K562 (cell line): ENCODE results near the gene TBC1D5. TPM values are rescaled to one million over a fixed set of nuclear protein-coding genes. Genes with fewer than 3 reads are reported as not detected.

Experiments used
- ATAC-seq: fragments of 200-7000 bp; cut with Tn5 transposase; 3 replicates; pipeline ENCODE4 v1.9.1; 2020; ENCODE audit warnings: moderate library complexity
- BruUV-seq: library from RNA; stranded (reverse); fragments of 400-500 nt; replicated peaks from 2 replicates; lab custom pipeline; 2021; lab: Mats Ljungman, UMichigan
- CTCF ChIA-PET: fragments of 300-600 bp; formaldehyde crosslinking; extraction: SDS; loops from one replicate; lab custom pipeline; 2021; ENCODE audit warnings: low intra/inter-chr PET ratio; lab: Yijun Ruan, JAX
- POLR2A ChIA-PET: fragments of 300-600, 350-650 bp; sonication (Branson Sonifier 250); formaldehyde crosslinking; extraction: SDS; loops from one replicate; lab custom pipeline; 2021; ENCODE audit warnings: antibody characterized with exemption, inconsistent platforms; lab: Yijun Ruan, JAX
- DNase-seq, 4 experiments: peaks; one replicate each; pipeline versions ENCODE4 v3.0.0 to v3.0.0-alpha.2; 2011 to 2018; ENCODE audit warnings: low spot score in 3 of 4, mixed read lengths in 3 of 4; ENCODE audit errors: extremely low read depth in 1 of 4
- FAIRE-seq: peaks from 2 replicates; lab custom pipeline; 2011; peaks lifted over from hg19 to GRCh38; lab: Jason Lieb, UNC
- H2AFZ ChIP-seq: 2 replicates; pipeline ENCODE4 v1.6.0; 2011; ENCODE audit warnings: low read depth, low read length, control low read depth, inconsistent platforms
- H3K27ac ChIP-seq: fragments of 200-600 bp; 3 replicates; pipeline ENCODE4 v1.8.0; 2011; ENCODE audit warnings: low read depth, mild to moderate bottlenecking, control low read depth, inconsistent platforms, low read length, moderate library complexity, mixed read lengths; ENCODE audit errors: extremely low read depth
- H3K27me3 ChIP-seq, 2 experiments: fragments of 300-600 bp in 1 of 2; 2 replicates in 1 of 2; 3 replicates in 1 of 2; pipeline versions ENCODE4 v1.6.0 to v1.8.0; 2011; ENCODE audit warnings: inconsistent platforms in 2 of 2, low read length in 2 of 2, mild to moderate bottlenecking in 1 of 2, mixed read lengths in 1 of 2, moderate library complexity in 1 of 2; ENCODE audit not compliant: control insufficient read depth in 2 of 2, insufficient read depth in 2 of 2
- H3K36me3 ChIP-seq: fragments of 300-600 bp; 3 replicates; pipeline ENCODE4 v1.8.0; 2011; ENCODE audit warnings: mild to moderate bottlenecking, low read length, inconsistent platforms; ENCODE audit not compliant: control insufficient read depth, insufficient read depth
- H3K4me1 ChIP-seq, 2 experiments: fragments of 200-600 bp in 1 of 2; replicated peaks in 1 of 2; 2 replicates in 1 of 2; 3 replicates in 1 of 2; pipeline versions ENCODE4 v1.5.1 to v1.8.0; 2011; ENCODE audit warnings: inconsistent platforms in 2 of 2, low read length in 2 of 2, mild to moderate bottlenecking in 1 of 2, mixed read lengths in 1 of 2, moderate library complexity in 1 of 2; ENCODE audit not compliant: control insufficient read depth in 2 of 2, insufficient read depth in 2 of 2
- H3K4me2 ChIP-seq: 2 replicates; pipeline ENCODE4 v1.6.1; 2011; ENCODE audit warnings: low read length, control low read depth, inconsistent platforms, mixed read lengths; ENCODE audit not compliant: insufficient read depth
- H3K4me3 ChIP-seq: fragments of 200-600 bp; sonication (generic), shearing (Covaris generic); 2 replicates; pipeline ENCODE4 v1.5.1; 2016; ENCODE audit warnings: control low read depth, inconsistent platforms
- H3K79me2 ChIP-seq: fragments of 200-600 bp; 3 replicates; pipeline ENCODE4 v1.8.0; 2011; ENCODE audit warnings: low read length, inconsistent platforms; ENCODE audit not compliant: control insufficient read depth, insufficient read depth
- H3K9ac ChIP-seq, 2 experiments: 2 replicates each; pipeline versions ENCODE4 v1.6.0 to v1.6.1; 2011; ENCODE audit warnings: low read depth in 2 of 2, low read length in 2 of 2, control low read depth in 1 of 2, inconsistent platforms in 1 of 2, mild to moderate bottlenecking in 1 of 2, mixed read lengths in 1 of 2; ENCODE audit not compliant: insufficient read depth in 1 of 2
- H3K9me1 ChIP-seq: one replicate; pipeline ENCODE4 v1.6.0; 2011; ENCODE audit warnings: inconsistent platforms, mild to moderate bottlenecking, low read length, moderate library complexity; ENCODE audit not compliant: control insufficient read depth, insufficient read depth
- H3K9me3 ChIP-seq: replicated peaks from 2 replicates; pipeline ENCODE4 v1.5.1; 2011; ENCODE audit warnings: low read depth, low read length, inconsistent platforms; ENCODE audit not compliant: control insufficient read depth, insufficient read depth
- H4K20me1 ChIP-seq: replicated peaks from 2 replicates; pipeline ENCODE4 v1.6.1; 2011; ENCODE audit warnings: low read length, inconsistent platforms, mixed read lengths; ENCODE audit not compliant: control insufficient read depth, insufficient read depth
- CEBPB ChIP-seq: fragments of 450-650 bp; IDR thresholded peaks from 2 replicates; pipeline ENCODE4 v1.6.1; 2016; ENCODE audit warnings: missing genetic modification characterization, missing compliant biosample characterization
- CEBPG ChIP-seq, 3 experiments: fragments of 200-800 bp in 1 of 3; sonication (Bioruptor generic) in 1 of 3; sonication (generic) in 1 of 3; formaldehyde crosslinking in 1 of 3; IDR thresholded peaks in 2 of 3; conservative IDR thresholded peaks in 1 of 3; 2 replicates each; pipeline versions ENCODE4 v1.6.1 to v1.8.0; 2016 to 2022; ENCODE audit warnings: missing compliant biosample characterization in 2 of 3, missing genetic modification characterization in 2 of 3, mild to moderate bottlenecking in 1 of 3, missing genetic modification reagents in 1 of 3
- DDX20 ChIP-seq: fragments of 450-650 bp; IDR thresholded peaks from 2 replicates; pipeline ENCODE4 v1.6.1; 2016; ENCODE audit warnings: missing genetic modification characterization, low read depth, mild to moderate bottlenecking, missing compliant biosample characterization, moderate library complexity
- KLF16 ChIP-seq: IDR thresholded peaks from 2 replicates; pipeline ENCODE4 v1.6.1; 2016; ENCODE audit warnings: antibody characterized with exemption
- NR2C1 ChIP-seq, 2 experiments: fragments of 450-650 bp; IDR thresholded peaks; 2 replicates each; pipeline ENCODE4 v1.6.1; 2017; ENCODE audit warnings: mild to moderate bottlenecking in 2 of 2, antibody characterized with exemption in 1 of 2, inconsistent platforms in 1 of 2, missing compliant biosample characterization in 1 of 2, missing genetic modification characterization in 1 of 2
- RBM25 ChIP-seq: fragments of 200-400 bp; formaldehyde crosslinking; IDR thresholded peaks from 2 replicates; pipeline ENCODE4 v1.6.1; 2018; ENCODE audit warnings: low read length, low read depth, moderate library complexity; ENCODE audit not compliant: severe bottlenecking
- SIN3A ChIP-seq, 2 experiments: fragments of 150-350 bp in 1 of 2; IDR thresholded peaks; 2 replicates each; pipeline ENCODE4 v1.6.1; 2011 to 2016; ENCODE audit warnings: borderline replicate concordance in 2 of 2, low read depth in 2 of 2, low read length in 2 of 2, mild to moderate bottlenecking in 2 of 2, moderate library complexity in 2 of 2; ENCODE audit not compliant: control insufficient read depth in 1 of 2
- ZNF324 ChIP-seq: fragments of 250-450 bp; sonication (Bioruptor Pico); IDR thresholded peaks from 2 replicates; pipeline ENCODE4 v1.4.0; 2020; ENCODE audit warnings: mild to moderate bottlenecking
- ZNF583 ChIP-seq: fragments of 250-450 bp; sonication (Bioruptor Pico); IDR thresholded peaks from 2 replicates; pipeline ENCODE4 v1.4.0; 2020
- ZNF717 ChIP-seq: fragments of 250-450 bp; sonication (Bioruptor Pico); IDR thresholded peaks from 2 replicates; pipeline ENCODE4 v1.5.0; 2021
- WGBS: fragments of 100-300 bp; shearing (Covaris generic); methylation state at CpG from one replicate; pipeline ENCODE4 v1.1.6; 2016; ENCODE audit warnings: low coverage, mixed read lengths; ENCODE audit not compliant: insufficient coverage; ENCODE audit errors: missing lambda C conversion rate; 5-methylcytosine and 5-hydroxymethylcytosine counted together
- in situ Hi-C: fragments of 300-500 bp; cut with MboI; formaldehyde crosslinking; loops from 4 replicates; pipeline ENCODE4 v1.15.0; 2018; ENCODE audit warnings: inconsistent platforms, mixed read lengths
- intact Hi-C: fragments of 100-400 bp; cut with micrococcal nuclease; formaldehyde crosslinking; loops from 2 replicates; pipeline ENCODE4 v1.14.2; 2022
- polyA plus RNA-seq, 8 experiments: library from polyadenylated mRNA; depleted of rRNA in 4 of 8; stranded (reverse) in 5 of 8; unstranded in 3 of 8; fragments of >200 nt; fragmentation: Nextera tagmentation in 2 of 8; fragmentation: Illumina TruSeq in 1 of 8; extraction: Ambion mirVana in 2 of 8; extraction: Trizol in 1 of 8; gene quantifications; 2 replicates each; pipeline versions ENCODE4 v1.2.1 to v1.2.3, GENCODE V29; 2011 to 2014; ENCODE audit warnings: inconsistent platforms in 1 of 8, missing spikeins in 1 of 8
- total RNA-seq, 7 experiments: library from RNA; depleted of rRNA in 6 of 7; stranded (reverse); fragments of >200 nt in 6 of 7; fragmentation: Illumina TruSeq in 2 of 7; extraction: Trizol in 2 of 7; gene quantifications; 2 replicates each; pipeline versions ENCODE4 v1.2.1 to v1.2.3, GENCODE V29; 2011 to 2021; ENCODE audit warnings: low replicate concordance in 1 of 7
- TF ChIP-seq, protein P1 (sequence below): fragments of 250-450 bp; sonication (Bioruptor Pico); IDR thresholded peaks from 2 replicates; pipeline ENCODE4 v1.8.0; 2022; ENCODE audit warnings: moderate library complexity, mild to moderate bottlenecking, inconsistent platforms
- TF ChIP-seq, protein P2 (sequence below): sonication (generic); formaldehyde crosslinking; IDR thresholded peaks from 2 replicates; pipeline ENCODE4 v1.8.1; 2023; ENCODE audit warnings: mild to moderate bottlenecking, missing genetic modification reagents

Gene TBC1D5
- total and polyA plus RNA-seq, 9 of the 15 experiments (the other 6 are each of a cell fraction or from before 2014, with no cell fraction given): 2.9 to 38.1 (median 25.6) TPM

DNA sequence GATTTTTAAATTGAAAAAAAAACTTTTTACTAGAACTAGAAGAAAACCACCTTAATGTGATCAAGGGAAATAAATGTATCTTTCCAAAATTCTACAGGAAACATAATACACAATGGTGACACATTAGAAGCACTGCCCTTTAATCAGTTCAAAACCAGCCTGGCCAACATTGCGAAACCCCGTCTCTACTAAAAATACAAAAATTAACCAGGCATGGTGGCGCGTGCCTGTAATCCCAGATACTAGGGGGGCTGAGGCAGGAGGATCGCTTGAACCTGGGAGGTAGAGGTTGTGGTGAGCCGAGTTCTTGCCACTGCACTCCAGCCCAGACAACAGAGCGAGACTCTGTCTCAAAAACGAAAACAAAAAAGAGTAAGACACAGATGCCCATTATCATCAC lies 134.5 kb downstream of the TBC1D5 start:
- H3K9me1 ChIP-seq: no peaks in the 10 kb centered on the region
- no peaks in the 10 kb centered on the region for H3K79me2 ChIP-seq
- H3K36me3 ChIP-seq: no peaks in the 10 kb centered on the region
- TF ChIP-seq CEBPB (tag) (peak; percentile 86), ZNF583 (CRISPR knock-in tag) (no peak), CEBPG (CRISPR knock-in tag; IDR thresholded peaks at IDR 0.05) (no peak), CEBPG (tag; conservative IDR thresholded peaks at IDR 0.05 in 1 of 2, IDR thresholded peaks at IDR 0.05 in 1 of 2) (0 out of 4 replicates have a peak, but pooled peaks of 1 of the 2 experiments have one; percentile 34)
- CTCF ChIA-PET: no interaction called here
- H3K9me3 ChIP-seq: no peaks in the 10 kb centered on the region
- H4K20me1 ChIP-seq: no peaks in the 10 kb centered on the region
- no peak overlapping the region for H3K4me2 ChIP-seq
- FAIRE-seq: no peak
- ATAC-seq: no peak
- DNase-seq: no peak
- H3K27ac ChIP-seq: no peak overlapping the region
- H2AFZ ChIP-seq: no peak overlapping the region
- no peak overlapping the region for H3K9ac ChIP-seq
- no peak overlapping the region for H3K4me3 ChIP-seq
- intact Hi-C loops: no loop called here
- BruUV-seq: no TSS peak
- H3K27me3 ChIP-seq: no peaks in the 10 kb centered on the region
- 60% methylated on average over 7 of the region's 8 CpGs for WGBS
- POLR2A ChIA-PET: no interaction called here
- H3K4me1 ChIP-seq: no peaks in the 10 kb centered on the region
- in situ Hi-C loops: no loop called here

DNA sequence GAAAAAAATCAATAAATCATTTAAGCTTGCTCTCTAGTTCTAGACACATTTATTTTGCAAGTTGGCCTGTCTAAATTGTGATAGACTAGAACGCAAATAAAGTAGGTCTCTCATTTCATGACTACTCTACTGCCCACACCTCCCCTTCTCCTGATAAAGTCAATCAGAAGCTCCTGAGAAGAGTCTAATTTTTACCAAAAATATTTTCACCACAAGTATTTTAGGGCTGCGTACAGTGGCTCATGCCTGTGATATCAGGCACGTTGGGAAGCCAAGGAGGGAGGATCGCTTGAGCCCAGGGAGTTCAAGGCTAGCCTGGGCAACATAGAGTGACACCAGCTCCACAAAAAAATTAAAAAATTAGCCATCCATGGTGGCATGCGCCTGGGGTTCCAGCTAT lies 136.5 kb downstream of the TBC1D5 start:
- in situ Hi-C loops: no loop called here
- WGBS: 60% methylated on average over 5 of the region's 5 CpGs
- CTCF ChIA-PET: no interaction called here
- no peaks in the 10 kb centered on the region for H3K79me2 ChIP-seq
- ATAC-seq (no peak), DNase-seq (no peak), FAIRE-seq (no peak)
- POLR2A ChIA-PET: interaction anchor here (1.3 kb wide), 1 partner anchor 9 kb away, joined by 4 read pairs; no protein-coding TSS in a partner anchor
- H4K20me1 ChIP-seq: no peaks in the 10 kb centered on the region
- H3K27me3 ChIP-seq: no peaks in the 10 kb centered on the region
- H3K4me2 ChIP-seq: no peak overlapping the region
- no TSS peak for BruUV-seq
- no peaks in the 10 kb centered on the region for H3K9me3 ChIP-seq
- H3K4me3 ChIP-seq: no peak overlapping the region
- H3K9me1 ChIP-seq: no peaks in the 10 kb centered on the region
- TF ChIP-seq ZNF717 (no peak), ZNF324 (CRISPR knock-in tag) (no peak), SIN3A (IDR thresholded peaks at IDR 0.05; ENCODE audit: borderline replicate concordance in 2 of 2, control insufficient read depth in 1 of 2, low read depth in 2 of 2, low read length in 2 of 2) (no peak), RBM25 (no peak), NR2C1 (IDR thresholded peaks at IDR 0.05) (no peak), NR2C1 (tag; IDR thresholded peaks at IDR 0.05) (no peak), DDX20 (tag) (no peak), KLF16 (no peak)
- TF ChIP-seq, protein P1, sequence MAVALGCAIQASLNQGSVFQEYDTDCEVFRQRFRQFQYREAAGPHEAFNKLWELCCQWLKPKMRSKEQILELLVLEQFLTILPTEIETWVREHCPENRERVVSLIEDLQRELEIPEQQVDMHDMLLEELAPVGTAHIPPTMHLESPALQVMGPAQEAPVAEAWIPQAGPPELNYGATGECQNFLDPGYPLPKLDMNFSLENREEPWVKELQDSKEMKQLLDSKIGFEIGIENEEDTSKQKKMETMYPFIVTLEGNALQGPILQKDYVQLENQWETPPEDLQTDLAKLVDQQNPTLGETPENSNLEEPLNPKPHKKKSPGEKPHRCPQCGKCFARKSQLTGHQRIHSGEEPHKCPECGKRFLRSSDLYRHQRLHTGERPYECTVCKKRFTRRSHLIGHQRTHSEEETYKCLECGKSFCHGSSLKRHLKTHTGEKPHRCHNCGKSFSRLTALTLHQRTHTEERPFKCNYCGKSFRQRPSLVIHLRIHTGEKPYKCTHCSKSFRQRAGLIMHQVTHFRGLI (CRISPR knock-in tag): no peak
- TF ChIP-seq, protein P2, sequence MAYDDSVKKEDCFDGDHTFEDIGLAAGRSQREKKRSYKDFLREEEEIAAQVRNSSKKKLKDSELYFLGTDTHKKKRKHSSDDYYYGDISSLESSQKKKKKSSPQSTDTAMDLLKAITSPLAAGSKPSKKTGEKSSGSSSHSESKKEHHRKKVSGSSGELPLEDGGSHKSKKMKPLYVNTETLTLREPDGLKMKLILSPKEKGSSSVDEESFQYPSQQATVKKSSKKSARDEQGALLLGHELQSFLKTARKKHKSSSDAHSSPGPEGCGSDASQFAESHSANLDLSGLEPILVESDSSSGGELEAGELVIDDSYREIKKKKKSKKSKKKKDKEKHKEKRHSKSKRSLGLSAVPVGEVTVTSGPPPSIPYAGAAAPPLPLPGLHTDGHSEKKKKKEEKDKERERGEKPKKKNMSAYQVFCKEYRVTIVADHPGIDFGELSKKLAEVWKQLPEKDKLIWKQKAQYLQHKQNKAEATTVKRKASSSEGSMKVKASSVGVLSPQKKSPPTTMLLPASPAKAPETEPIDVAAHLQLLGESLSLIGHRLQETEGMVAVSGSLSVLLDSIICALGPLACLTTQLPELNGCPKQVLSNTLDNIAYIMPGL (CRISPR knock-in tag): no peak
- no peak overlapping the region for H3K27ac ChIP-seq
- H2AFZ ChIP-seq: no peak overlapping the region
- H3K9ac ChIP-seq: 0 out of 4 replicates have a peak overlapping the region, but pooled peaks of 1 of the 2 experiments have one; percentile 38
- H3K4me1 ChIP-seq: no peaks in the 10 kb centered on the region
- intact Hi-C loops: no loop called here
- H3K36me3 ChIP-seq: no peaks in the 10 kb centered on the region
